ENCODE results near the gene SNAI3.

SNAI3 gene

DNA sequence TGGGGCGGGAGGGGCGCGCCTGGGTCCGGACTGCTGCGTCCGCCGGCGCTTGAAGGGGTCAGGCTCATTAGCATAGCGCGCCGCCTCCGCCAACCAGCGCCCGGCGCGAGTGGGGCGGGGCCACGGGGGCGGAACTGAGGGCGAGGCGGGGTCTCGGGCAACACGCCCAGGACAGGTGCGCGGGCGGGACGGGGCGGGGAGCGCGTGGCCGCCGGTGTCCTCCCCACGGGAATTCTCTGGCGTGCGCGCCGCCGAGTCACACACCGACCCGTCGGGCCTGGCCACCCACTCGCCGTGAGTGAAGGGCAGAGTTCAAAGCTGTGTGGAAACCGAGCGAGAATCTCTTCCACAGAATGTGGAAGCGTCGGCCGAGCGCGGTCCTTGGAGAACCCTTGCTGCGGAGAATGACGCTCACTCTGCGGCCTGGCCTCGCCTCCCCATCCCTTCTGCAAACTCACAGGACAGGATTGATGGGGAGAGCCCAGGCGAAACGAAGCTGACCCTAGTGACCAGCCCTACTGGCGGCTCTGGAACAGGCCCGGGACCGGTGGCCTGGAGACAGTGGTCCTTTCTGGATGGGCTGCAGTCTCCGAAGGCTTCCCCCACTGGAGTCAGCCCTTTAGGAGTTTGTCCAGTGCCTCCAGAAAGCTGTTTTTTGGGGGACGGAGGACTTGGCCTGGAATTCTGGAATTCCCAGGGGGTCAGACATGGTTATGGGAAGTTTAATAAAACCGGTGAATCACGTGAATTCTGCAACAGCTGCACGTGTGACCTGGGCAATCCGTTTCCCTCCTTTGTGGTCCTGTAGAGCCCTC, at the start of gene SNAI3:
SNAI3 (minus strand) TSS at position 69 of the 815 bp plus-strand sequence. CDS start 101 bp downstream, outside the sequence.
- DNase-seq = peak; percentile 83

DNA sequence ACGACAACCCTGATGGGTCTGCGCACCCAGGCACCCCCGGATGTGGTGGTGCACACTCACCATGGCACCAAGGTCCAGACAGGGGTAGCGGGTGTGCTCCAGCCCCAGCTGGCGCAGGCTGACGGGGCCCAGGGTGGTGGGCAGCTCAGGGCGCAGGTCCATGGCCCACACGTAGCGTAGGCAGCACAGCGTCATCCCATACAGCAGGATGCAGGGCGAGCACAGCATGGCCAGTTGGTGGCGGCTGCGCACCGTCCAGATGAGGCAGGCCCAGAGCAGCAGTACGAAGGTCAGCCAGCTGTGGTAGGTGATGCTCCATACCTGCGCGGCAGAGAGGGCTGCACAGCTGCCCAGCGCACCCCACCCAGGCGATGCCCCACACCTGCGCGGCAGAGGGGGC, 49.8 kb upstream of the SNAI3 start:
- no peak for DNase-seq

DNA sequence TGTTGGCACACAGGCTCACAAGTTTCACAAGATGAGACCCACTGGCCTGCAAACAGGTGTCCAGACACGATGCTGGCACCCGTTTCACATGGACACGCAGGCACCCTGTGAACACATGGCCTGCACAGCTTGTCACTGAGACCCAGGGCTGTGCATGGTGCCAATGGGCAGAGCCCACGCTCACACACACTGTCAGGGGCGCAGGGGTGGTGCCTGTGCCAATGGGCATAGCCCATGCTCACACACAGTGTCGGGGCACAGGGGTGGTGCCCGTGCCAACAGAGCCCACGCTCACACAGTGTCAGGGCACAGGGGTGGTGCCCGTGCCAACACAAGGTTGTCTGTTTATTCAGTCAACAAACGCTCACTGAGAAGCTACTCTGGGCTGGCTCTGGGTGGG, 49.3 kb upstream of the SNAI3 start:
- DNase-seq = no peak

DNA sequence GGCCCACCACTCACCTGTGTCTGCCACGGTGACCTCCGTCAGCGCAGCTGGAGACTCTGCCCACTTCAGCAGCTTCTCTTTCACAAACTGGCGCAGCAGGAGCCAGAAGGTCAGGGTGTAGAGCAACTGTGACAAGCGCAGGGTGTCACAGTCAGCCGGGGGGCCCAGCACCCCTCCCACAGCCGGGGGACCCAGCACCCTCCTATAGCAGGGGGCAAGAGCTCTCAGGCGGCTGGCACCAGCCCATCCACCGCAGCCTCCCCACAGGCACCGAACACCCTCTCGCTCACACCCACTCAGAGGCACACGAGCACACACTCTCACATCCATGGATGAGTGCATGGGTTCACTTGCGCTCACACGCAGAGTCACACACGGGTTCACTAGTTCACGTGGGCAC, 48.8 kb upstream of the SNAI3 start:
- DNase-seq = no peak

DNA sequence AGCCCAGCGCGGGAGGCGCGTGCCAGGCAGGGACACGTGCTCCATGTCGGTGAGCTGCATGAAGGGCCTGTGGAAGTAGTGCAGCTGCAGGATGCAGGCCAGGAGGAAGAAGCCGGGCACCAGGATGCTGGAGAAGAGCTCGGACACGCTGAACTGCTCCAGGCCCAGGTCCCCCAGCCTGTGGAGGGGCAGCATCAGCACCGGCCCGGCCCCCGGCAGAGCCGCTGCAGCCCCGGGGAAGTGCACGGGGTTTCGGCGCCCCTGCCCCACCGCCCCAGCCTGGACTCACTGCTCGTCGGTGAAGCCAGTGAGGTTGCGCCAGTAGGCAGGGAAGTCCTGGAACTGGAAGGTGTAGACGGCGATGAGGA, 48.0 kb upstream of the SNAI3 start:
- no peak for DNase-seq

DNA sequence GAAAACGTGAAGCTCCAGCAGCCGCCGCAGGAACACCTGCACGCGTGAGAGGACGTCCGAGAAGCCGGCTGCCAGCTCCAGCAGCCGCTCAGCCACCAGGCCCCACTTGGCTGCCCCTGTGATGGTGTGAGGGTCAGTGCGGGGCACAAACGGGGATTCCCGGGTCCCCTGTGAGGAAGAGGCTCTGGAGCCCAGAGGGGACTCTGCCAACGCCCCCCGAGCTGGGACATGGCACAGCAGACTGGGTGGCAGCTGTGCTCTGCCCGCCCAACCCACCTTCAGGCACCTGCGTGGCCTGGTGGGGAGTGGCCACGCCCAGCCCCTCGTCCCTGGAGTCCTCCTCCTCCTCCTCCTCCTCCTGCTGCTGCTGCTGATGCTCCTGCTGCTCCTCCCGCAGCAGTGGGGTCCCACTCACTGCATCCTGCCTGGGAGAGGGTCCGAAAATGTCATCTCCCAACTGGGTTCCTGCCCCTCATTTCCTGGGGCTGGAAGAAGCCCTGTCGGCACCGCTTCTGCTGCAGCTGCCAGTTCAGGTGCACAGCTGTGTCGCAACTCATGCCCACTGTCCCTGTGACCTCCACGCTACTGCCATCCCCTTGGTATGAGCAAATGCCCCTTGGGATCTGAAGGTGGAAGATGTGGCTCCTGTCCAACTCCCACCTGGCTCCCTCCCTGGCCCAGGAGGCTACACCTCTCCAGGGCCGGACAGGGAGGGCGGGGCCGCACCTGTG, 47.5 kb upstream of the SNAI3 start:
- no peak for DNase-seq

DNA sequence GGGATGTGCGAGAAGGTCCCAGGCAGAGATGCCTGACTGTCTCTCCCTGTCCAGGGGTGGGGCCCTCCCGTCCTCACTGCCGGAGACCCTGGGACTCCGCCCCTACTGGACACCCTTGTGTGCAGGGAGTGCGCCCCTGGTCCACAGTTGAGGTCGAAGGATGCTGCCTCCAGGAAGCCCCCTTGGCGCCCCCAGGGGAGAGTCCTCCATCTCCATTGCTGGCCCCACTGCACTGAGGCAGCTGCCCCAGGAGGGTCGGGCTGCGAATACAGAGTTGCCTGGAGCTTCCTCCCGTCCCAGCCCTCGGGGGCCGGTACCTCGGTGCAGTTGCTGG, 46.6 kb upstream of the SNAI3 start:
- DNase-seq = no peak

DNA sequence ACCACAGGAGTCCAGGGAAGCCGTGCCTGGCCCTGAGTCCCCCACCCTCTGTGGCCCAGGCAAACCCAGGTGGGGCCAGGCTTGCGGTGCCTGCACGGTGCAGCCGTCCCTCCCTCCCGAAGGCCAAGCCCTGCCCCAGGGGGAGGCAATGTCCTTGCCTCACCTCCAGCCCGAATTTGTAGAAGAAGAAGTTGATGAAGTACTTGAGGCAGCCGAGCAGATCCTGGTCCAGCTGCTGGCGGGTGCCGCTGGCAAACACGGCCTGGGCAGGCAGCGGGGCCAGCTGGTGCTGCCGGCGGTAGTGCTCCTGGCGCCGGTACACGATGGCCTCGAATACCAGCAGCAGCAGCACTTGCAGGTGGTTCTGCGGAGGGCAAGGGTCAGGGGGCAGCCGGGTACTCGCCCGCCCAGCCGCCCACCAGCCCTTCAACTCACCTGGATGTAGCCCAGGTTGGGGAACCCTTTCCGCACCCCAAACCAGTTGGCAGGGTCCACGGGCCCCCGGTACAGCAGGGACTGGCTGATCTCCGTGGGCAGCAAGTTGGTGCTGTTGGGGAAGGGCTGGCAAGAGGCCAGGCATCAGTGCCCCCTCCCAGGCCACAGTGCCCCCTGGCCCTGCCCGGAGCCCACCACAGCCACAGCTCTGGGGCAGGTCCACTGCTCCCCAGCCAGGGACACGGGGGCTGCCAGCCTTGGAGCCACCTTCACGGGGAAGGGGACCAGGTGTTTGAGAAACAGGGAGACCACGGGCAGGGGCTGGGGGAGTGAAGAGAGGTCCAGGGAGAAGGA, 46.1 kb upstream of the SNAI3 start:
- DNase-seq = no peak

DNA sequence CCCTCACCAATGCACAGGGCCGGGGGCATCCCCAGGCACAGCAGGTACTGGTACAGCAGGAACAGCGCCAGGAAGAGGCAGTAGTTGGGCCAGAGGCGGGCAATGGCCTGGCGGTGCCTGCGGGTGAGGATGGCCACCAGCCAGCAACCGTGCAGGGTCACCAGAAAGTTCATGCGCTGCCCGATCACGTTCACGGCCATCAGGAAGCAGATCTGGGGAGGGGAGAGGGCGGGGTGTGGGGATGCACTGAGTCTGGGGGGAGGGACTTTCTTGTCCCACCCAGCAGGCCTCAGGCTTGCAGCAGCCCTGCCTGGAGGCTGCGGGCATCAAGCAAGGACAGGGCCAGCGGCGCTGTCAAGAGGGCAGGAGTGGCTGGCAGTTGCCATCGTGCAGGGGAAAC, 45.4 kb upstream of the SNAI3 start:
- DNase-seq = no peak

DNA sequence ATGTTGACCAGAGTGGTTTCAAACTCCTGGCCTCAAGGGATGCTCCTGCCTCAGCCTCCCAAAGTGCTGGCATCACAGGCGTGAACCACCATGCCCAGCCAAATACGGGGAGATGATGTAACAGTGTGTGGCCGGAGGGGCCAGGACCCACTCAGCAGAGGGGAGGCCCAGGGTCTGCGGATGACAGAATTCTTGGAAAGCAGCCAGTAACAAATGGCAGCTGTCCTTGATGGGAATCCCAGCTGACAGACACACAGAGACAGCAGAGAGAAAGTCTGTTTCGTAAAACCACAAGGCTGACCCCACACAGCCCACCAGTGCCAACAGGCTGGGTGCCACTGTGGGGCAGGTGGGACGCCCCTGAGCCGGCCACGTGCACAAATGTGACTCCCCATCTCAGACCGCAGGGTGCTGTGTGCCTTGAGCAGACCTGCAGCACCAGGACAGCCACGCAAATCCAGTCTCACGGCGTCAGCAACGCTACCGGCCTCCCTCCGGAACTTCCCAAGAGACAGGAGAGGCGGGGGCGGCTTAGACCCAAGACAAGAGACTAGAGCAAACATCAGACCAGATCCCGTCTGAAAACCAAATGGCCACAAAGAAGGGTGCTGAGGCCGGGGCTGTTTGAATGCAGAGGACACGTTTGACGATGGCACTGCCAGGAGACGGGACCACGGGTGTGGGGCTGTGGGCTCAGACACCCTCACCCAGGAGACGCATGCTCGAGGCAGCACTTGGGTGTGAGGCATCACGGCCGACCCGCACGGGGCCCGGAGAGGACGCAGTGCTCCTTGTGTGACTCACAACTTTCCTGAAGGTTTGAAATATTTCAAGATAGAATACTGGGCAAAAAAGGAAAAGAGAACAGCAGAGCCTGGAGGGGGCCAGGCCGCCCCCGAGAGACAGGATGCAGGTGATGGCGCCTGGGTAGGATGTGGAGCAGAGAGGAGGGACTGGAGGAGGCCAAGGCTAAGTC, 44.6 kb upstream of the SNAI3 start:
- peak; percentile 63 for DNase-seq

DNA sequence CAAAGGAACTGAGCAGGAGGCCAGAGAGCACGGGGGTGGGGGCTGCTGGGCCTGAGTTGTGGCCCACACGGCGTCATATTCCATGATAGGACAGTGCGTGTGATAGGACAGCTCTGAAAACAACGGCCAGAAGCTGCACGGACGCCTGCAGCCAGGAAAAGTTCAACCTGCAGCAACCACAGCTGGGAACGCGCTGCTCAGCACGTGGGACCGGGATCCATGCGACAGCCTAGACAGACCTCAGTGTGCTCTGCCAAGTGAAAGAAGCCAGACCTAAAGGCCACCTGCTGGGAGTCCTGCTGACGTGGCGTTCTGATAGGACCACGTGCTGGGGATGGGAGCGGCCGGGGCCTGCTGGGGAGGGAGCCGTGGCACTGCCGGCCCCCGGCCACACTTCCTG, 41.6 kb upstream of the SNAI3 start:
- DNase-seq = no peak

DNA sequence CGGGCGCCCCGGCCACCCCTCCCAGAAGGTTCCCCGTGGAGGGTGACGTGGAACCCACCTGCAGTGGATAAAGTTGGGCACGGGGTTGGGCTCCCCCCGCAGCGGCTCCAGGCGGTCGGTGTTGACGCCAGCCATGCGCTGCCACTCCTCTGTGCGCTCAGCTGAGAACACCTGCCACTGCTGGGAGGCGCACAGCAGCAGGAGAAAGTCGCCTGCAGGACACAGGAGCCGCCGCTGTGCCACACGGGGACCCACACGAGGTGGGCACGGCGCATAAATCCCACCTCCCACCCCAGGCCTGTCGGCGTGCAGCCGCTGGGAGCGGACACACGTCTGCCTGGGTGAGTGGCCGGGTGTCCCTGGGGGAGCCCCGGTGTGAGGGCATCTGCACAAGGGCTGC, 40.7 kb upstream of the SNAI3 start:
- DNase-seq = no peak

DNA sequence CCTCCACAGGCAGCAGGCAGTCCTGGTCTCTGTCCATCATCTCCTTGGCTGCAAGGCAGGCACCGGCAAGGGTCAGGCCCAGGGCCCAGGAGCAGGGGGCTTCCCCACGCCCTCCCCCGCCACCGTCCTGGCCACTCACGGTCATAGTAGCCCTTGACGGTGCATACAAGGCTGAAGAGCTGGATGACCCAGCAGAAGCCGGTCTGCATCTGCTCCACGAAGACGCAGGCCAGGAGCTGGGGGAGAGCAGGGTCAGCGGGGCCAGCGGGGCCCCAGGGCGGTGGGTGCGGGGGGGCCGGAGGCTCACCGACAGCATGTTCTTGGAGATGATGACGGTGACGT, 40.1 kb upstream of the SNAI3 start:
- no peak for DNase-seq

DNA sequence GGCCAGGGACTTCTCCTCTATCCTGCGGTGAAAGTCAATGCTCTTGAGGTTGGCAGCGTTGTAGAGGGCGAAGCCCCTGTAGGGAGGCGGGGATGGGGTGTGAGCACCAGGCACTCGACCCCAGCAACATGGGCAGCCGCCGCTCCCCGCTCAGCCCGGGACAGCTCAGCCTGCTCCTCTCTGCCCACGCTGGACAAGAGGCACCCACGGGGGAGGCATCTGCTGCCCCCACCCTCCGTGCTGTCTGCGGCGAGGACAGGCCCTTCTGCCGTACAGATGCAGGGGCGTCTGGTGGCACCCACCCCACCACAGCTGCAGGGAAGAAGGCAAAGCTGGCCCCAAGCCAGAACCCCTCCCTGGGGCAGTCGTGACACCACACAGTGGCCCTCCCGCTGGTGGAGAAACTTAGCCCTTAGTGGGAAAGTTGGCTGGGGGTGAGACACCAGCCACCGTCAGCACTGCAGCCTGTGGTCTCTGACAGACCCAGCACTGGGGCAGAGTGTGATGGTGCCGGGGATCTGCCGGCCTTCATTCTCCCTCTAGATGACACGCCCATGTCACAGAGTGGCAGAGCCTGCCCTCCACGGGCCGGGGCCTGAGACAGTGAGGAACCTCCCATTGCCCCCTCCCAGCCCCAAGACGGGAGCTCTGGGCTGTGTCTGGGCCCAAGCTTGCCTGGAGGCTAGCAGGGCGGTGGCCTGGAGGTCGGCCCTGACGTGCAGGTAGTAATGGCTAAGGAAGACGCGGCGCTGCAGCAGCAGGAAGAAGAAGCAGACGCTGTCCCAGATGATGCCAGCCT, 39.5 kb upstream of the SNAI3 start:
- DNase-seq = no peak

DNA sequence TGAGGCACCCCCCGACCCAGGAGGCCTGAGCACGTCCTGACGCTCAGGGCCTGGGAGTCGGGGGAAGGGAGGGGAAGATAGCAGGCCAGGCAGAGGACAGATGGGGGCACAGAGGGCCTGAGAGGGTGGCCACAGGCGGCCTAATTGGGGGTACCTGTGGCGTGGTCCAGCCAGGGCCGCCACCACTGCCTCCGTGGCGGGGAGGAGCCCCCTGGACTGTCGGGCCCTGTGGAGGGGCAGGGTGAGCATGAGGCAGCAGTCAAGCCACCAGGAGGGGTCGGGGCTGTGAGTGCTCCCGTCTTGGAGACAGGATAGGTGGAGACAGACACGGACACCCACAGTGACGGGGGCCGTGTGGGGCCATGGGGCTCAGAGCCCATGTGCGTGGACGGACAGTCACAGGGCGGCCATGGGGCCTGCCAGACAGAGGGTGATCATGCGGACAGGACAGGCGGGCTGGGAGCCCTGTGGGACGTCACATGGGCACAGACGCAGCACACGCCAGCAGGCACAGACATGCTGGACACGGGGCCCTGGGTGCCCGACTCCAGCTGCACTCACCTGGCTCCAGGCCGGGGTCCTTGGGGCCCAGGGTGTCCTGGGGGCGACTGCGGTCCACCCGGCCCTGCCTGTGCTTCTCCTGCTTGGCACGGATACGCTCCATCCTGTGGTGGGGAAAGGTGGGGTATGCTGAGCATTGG, 38.7 kb upstream of the SNAI3 start:
- no peak for DNase-seq

DNA sequence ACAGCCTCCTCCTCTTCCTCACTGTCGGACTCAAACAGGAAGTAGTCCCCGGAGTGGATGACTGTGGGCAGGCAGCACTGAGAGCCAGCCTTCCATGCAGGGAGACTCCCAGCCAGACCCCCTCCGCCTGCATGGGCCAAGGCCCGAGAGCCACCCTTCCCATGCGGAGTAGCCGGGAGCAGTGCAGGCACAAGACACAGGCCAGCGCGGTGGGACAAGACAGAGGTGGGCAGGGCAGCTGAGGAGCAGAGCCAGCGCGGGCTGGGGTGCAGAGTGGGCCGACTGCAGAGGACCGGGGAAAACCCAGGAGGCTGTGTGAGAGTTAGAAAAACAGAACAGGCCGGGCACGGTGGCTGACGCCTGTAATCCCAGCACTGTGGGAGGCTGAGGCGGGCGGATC, 37.6 kb upstream of the SNAI3 start:
- no peak for DNase-seq

DNA sequence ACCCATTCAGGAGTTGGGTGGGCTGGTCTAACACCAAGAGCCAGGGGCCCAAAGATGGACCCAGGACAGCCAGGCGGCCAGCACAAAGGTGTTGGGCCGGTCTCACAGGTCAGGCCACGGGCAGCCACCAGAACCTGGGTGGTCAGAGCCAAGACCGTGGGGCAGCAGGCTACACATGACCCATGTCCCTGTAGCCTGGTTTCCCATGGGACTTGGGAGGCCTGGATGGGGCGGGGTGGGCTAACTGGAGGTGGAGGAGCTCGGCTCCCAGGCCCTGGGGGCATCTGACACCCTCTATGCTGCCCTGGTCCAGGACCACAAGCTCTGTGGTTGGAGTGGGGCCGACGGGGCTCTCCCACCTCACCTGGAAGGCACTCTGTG, 37.2 kb upstream of the SNAI3 start:
- no peak for DNase-seq

DNA sequence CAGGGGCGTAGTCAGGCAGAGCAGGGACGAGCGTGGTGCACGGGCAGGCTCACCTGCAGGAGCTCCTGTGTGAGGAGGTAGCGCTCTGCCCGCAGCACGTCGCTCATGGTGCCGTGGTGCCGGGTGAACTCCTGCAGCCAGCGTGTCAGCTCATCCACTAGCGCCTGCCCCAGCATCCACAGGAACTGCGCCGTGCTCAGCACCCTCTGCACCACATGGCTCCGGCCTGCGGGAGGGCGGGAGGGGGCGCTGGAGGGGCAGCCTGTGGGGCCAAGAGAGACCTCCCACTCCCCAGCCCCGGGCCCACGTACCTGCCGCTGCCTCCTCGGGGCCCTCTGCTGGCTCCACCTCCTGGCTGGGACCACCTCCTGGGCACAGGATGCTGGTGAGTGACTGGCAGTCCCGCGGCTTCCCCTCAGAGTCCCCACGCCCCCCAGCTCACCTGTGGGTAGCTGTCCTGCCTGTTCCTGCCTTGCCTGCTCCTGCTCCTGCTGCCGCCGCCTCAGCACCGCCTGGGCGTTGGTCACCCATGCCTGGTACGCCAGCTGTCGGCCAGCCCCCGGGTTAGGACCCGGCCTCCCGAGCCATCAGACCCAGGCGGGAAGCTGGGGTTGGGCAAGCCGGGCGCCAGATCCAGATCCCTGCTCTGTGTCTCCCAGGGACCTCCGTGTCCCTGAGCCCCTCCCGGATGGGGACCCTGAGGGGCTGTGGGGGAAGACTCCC, 36.6 kb upstream of the SNAI3 start:
- no peak for DNase-seq

DNA sequence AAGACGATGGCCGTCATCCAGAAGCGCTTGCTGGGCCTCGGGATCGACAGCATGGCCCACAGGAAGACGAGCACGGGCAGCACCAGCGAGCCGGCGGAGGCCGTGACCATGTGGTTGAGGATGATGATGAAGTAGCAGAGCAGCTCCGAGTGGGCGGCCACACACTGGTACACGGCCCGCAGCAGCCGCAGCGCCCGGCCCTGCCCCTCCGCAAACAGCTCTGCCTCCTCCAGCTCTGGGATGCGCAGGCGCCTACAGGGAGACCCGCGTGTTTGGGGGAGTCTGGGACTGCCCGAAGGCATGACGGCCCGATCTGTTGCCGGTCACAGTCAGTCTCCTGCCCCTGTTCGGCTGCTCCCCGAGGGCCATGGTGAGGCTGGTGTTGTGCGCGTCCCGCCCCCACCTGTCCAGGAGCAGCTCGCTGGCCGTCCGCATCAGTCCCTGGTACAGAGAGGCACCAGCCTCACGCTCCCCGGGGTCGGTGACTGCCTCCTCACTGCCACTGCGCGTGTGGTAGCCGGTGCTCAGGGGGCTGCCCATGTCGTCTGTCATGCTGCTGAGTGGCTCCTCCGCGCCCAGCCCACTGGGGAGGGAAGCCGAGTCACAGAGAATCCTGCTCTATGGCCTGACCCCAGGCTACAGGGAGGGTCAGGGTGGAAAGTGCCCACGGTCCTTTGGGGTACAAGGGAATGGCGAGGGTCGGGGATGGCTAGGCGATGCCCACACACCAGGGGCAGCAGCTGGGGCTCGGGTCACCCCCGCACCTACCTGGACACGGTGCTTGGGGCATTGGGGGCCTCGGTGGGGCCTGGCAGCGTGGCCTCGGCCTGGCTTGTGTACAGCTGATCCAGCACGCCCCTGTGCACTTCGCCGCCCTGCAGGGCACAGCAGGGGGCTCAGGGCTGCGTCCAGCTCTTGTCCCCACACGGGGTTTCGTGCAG, 35.8 kb upstream of the SNAI3 start:
- no peak for DNase-seq

Data from femur (tissue), 1 donor.